HG03469 (cell line): ENCODE data around the gene SCYGR3.

Experiments
- ATAC-seq: cut with Tn5 transposase; IDR thresholded peaks from one replicate; pipeline ENCODE4 v1.9.1; 2021; ENCODE audit warnings: mild to moderate bottlenecking, moderate library complexity, moderate number of reproducible peaks; ENCODE audit not compliant: unreplicated experiment

Gene SCYGR3

DNA sequence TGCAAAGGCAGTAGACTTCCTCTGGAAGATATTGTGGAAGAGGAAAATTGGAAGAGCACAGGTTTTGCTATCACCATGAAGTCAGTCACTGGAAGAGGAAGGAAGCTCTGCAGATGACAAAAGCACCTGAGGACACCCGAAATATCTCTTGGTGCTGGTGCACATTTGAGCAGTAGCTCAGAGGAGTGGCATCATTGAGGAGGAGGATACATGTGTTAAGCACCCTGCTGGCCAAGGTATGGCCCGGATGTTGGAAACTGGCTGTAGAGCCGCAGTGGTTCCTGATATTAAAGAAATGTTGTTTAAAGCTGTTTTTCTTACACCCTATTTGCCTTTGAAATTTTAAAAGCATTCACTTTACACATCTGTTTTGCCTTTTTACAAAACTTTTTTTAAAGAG lies 48.6 kb downstream of the SCYGR3 start:
- no peak for ATAC-seq

DNA sequence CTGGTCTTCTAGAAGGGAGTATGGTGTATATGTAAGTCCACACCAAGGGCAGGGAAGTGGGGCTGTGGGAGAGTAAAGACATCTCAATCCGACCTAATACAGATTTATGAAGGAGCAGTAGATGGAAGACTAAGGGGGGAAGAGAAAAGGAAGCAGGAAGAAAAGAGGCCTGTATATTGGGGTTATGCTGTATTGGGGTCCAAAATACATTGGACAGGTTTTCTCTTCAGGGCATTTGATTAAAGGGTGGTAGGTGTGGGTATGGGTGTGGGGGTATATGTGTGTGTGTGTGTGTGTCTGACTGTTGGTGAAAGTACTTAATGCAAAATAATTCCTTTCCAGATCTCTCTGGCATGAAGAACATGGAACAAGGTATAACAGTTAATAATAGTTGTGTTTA lies 49.6 kb downstream of the SCYGR3 start:
- ATAC-seq, result no peak
